Measurements from ENCODE around the gene RPS25. TPM values are rescaled to one million over a fixed set of nuclear protein-coding genes. Genes with fewer than 3 reads are reported as not detected.

The RPS25 gene
- total and polyA plus RNA-seq, 9 of the 15 experiments (the other 6 are each of a cell fraction or from before 2014, with no cell fraction given) = 1,553 to 5,486 (median 2,471) TPM

GRCh38 chr11:119057000-119057769 lies 39.0 kb upstream of the RPS25 start, which contains the start of gene HYOU1 (continued):
- TF ChIP-seq ID3 (CRISPR knock-in tag; IDR thresholded peaks at IDR 0.05) = no peak
- 0 out of 2 replicates have a peak, but pooled peaks have one; percentile 3 for TF ChIP-seq ID3 (tag; IDR thresholded peaks at IDR 0.05)
- TF ChIP-seq TAL1 (IDR thresholded peaks at IDR 0.05) = no peak
- no peak; the same call in 1 of the 2 replicates for TF ChIP-seq MGA (IDR thresholded peaks at IDR 0.05)
- TF ChIP-seq SRF (CRISPR knock-in tag; IDR thresholded peaks at IDR 0.05) = peak in 1 of 2 experiments; percentile 56; a peak in 1 of 4 replicates
- no peak for TF ChIP-seq ZNF384 (IDR thresholded peaks at IDR 0.05; ENCODE audit: low read depth, low read length)
- TF ChIP-seq ZEB2 (IDR thresholded peaks at IDR 0.05) = peak; percentile 90
- TF ChIP-seq TCF3 (CRISPR knock-in tag; IDR thresholded peaks at IDR 0.05) = 0 out of 2 replicates have a peak, but pooled peaks have one; percentile 16
- peak; percentile 81; the same call in 1 of the 2 replicates for TF ChIP-seq ZNF830 (CRISPR knock-in tag; IDR thresholded peaks at IDR 0.05)
- no peak for TF ChIP-seq ARHGAP35 (IDR thresholded peaks at IDR 0.05; ENCODE audit: partially characterized antibody)
- 0 out of 2 replicates have a peak, but pooled peaks have one; percentile 26 for TF ChIP-seq GTF2E2 (tag; IDR thresholded peaks at IDR 0.05)
- TF ChIP-seq CEBPG (CRISPR knock-in tag; IDR thresholded peaks at IDR 0.05) = peak; percentile 81
- no peak for TF ChIP-seq CEBPG (tag; conservative IDR thresholded peaks at IDR 0.05 in 1 of 2, IDR thresholded peaks at IDR 0.05 in 1 of 2)
- TF ChIP-seq FOXM1 (IDR thresholded peaks at IDR 0.05; ENCODE audit: low read depth) = peak; percentile 27; the same call in 1 of the 2 replicates
- no peak for TF ChIP-seq FOXM1 (CRISPR knock-in tag; IDR thresholded peaks at IDR 0.05; ENCODE audit: low read depth)

Data from K562 (cell line).